PFSK-1 (cell line): ENCODE measurements around the gene EP400.

Source experiments
- FOXP2 ChIP-seq: optimal IDR thresholded peaks from 2 replicates; pipeline ENCODE3; 2011; ENCODE audit warnings: borderline replicate concordance, control low read depth, inconsistent platforms; ENCODE audit not compliant: insufficient read depth; ENCODE audit errors: extremely low read length, extremely low read depth
- POLR2AphosphoS5 ChIP-seq: IDR thresholded peaks from 2 replicates; pipeline ENCODE4 v1.6.1; 2012; ENCODE audit warnings: low read depth, mild to moderate bottlenecking, control low read depth, low read length, moderate library complexity
- REST ChIP-seq, 2 experiments: IDR thresholded peaks; 2 replicates each; pipeline versions ENCODE4 v1.6.1 to v1.8.0; 2011 to 2012; ENCODE audit warnings: low read depth in 2 of 2, low read length in 2 of 2, control low read depth in 1 of 2, inconsistent platforms in 1 of 2, mild to moderate bottlenecking in 1 of 2, moderate library complexity in 1 of 2; ENCODE audit not compliant: insufficient read depth in 1 of 2
- SIN3A ChIP-seq: IDR thresholded peaks from 2 replicates; pipeline ENCODE4 v1.6.1; 2012; ENCODE audit warnings: mild to moderate bottlenecking, low read length, moderate library complexity, borderline replicate concordance; ENCODE audit not compliant: insufficient read depth
- TAF1 ChIP-seq: IDR thresholded peaks from 2 replicates; pipeline ENCODE4 v1.6.1; 2012; ENCODE audit warnings: low read length, control low read depth, borderline replicate concordance; ENCODE audit not compliant: insufficient read depth

The EP400 gene

GRCh38 chr12:131941987-131942341 lies 7.8 kb upstream of the EP400 start:
- TF ChIP-seq REST (IDR thresholded peaks at IDR 0.05; ENCODE audit: insufficient read depth in 1 of 2, low read depth in 2 of 2, low read length in 2 of 2) (no peak), SIN3A (no peak), TAF1 (no peak), FOXP2 (no peak), POLR2AphosphoS5 (no peak)

GRCh38 chr12:131942671-131943070 lies 7.1 kb upstream of the EP400 start:
- TF ChIP-seq POLR2AphosphoS5 (no peak), SIN3A (no peak), TAF1 (no peak), FOXP2 (no peak), REST (IDR thresholded peaks at IDR 0.05; ENCODE audit: insufficient read depth in 1 of 2, low read depth in 2 of 2, low read length in 2 of 2) (no peak)

GRCh38 chr12:131943389-131943788 lies 6.4 kb upstream of the EP400 start:
- TF ChIP-seq REST (IDR thresholded peaks at IDR 0.05; ENCODE audit: insufficient read depth in 1 of 2, low read depth in 2 of 2, low read length in 2 of 2) (no peak), TAF1 (no peak), SIN3A (no peak)

GRCh38 chr12:131943876-131944275 lies 5.9 kb upstream of the EP400 start:
- no peak for TF ChIP-seq POLR2AphosphoS5
- TF ChIP-seq REST (IDR thresholded peaks at IDR 0.05; ENCODE audit: insufficient read depth in 1 of 2, low read depth in 2 of 2, low read length in 2 of 2): no peak

GRCh38 chr12:131944601-131945251 lies 5.0 kb upstream of the EP400 start:
- no peak for TF ChIP-seq TAF1
- peak; percentile 37; the same call in 1 of the 2 replicates for TF ChIP-seq POLR2AphosphoS5

- no peak for TF ChIP-seq SIN3A
- TF ChIP-seq REST (IDR thresholded peaks at IDR 0.05; ENCODE audit: insufficient read depth in 1 of 2, low read depth in 2 of 2, low read length in 2 of 2): no peak
- no peak for TF ChIP-seq TAF1
- no peak for TF ChIP-seq POLR2AphosphoS5
- TF ChIP-seq FOXP2: no peak
These were observed 3.0 kb upstream of the EP400 start for GRCh38 chr12:131946757-131947156.
